HG02623 (cell line): ENCODE results near the gene UBASH3B.
"Not testable (repeated sequence)": the region's sequence is repeated elsewhere in the genome, so short reads cannot be mapped to it uniquely, and the experiment has no call there.

Experiments
- ATAC-seq: cut with Tn5 transposase; IDR thresholded peaks from one replicate; pipeline ENCODE4 v1.9.1; 2021; ENCODE audit warnings: moderate library complexity; ENCODE audit not compliant: unreplicated experiment

Gene UBASH3B

DNA sequence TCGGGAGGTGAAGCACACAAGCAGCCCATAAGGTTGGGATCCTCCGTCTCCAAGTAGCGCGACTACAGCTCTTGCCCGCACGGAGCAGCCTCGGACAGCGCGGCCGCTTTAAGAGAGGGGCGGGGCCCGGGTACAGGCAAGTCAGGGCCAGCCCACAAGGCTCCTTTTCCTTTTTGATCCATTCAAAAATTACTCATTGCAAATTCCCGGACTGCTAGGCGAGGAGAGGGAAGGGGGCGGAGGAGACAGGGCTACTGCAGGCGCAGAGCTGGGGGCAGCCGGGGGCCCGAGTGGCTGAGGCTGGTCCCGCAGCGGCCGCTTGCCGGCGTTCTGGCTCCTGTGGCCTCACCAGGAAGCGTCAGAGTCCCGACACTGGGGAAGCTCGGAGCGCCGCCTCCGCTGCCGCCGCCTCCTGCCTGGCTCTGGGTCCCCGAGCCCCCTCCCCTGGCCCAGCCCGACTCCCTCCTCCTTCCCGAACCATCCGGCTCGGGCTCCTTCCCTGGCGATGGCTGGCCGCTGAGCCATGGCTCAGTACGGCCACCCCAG, at the start of gene UBASH3B:
TSS of gene UBASH3B (plus strand) at position 196 of the 546 bp plus-strand sequence. CDS start at position 524, 328 bp downstream.
- peak; percentile 75 for ATAC-seq

- not testable (repeated sequence) for ATAC-seq
Observed at GRCh38 chr11:122607162-122607561, 48.4 kb upstream of the UBASH3B start.

- ATAC-seq: no peak
Observed at GRCh38 chr11:122612123-122612824, 43.2 kb upstream of the UBASH3B start.

GRCh38 chr11:122616718-122617117, 38.8 kb upstream of the UBASH3B start:
- ATAC-seq: no peak

GRCh38 chr11:122617297-122617696, 38.2 kb upstream of the UBASH3B start:
- ATAC-seq: no peak

DNA sequence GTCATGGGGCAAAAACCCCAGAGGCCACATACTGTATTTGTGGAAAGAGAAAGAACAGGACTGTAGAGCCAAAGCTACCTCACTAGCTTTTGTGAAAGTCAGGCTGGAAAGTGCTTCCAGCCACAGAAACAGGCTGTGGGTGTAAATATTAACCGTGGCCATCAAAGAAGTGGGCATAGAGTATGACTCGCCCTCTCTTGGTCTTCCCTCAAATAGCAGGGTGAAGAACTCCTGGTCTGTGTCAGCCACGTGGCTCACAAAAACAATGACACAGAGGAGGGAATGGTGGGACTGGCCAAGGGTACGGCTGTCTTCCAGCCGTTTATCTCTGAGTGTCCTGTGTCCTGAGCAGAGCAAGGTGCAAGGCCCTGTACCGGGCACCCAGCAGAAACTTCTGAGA, 37.6 kb upstream of the UBASH3B start:
- ATAC-seq: no peak

DNA sequence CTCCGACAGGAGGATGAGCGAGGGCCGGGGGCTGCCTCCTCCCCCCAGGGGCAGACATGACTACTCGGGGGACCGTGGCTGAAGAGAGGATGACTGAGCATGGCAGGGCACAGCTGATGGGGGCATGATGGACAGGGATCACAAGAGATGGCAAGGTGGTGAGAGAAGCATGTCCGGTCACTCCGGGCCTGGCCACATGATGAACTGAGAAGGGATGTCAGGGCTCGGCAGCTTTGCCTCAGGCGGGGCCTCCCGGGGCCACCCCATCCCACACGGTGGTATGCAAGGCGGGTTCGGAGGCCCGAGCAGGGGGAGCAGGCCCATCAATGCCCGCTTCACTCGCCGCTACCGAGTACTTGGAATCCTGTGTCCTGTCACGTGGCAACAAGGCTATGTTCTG, 36.6 kb upstream of the UBASH3B start:
- ATAC-seq: no peak

DNA sequence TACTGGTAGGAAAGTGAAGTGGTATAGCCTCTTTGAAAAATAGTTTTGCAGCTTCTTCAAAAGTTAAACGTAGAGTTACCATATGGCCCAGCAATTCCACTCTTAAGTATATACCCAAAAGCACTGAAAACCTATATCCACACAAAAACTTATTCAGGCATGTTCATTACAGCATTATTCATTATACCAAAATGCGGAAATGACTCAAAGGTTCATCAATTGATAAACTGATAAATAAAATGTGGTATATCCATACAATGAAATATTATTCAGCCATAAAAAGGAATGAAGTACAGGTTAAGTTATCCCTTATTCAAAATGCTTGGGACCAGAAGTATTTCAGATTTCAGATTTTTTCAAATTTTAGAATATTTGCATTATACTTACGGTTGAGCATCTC, 35.8 kb upstream of the UBASH3B start:
- ATAC-seq: no peak

- ATAC-seq: not testable (repeated sequence)
Observed at GRCh38 chr11:122625501-122625900, 30.0 kb upstream of the UBASH3B start.

- no peak for ATAC-seq
Observed at GRCh38 chr11:122625976-122626665, 29.4 kb upstream of the UBASH3B start.

DNA sequence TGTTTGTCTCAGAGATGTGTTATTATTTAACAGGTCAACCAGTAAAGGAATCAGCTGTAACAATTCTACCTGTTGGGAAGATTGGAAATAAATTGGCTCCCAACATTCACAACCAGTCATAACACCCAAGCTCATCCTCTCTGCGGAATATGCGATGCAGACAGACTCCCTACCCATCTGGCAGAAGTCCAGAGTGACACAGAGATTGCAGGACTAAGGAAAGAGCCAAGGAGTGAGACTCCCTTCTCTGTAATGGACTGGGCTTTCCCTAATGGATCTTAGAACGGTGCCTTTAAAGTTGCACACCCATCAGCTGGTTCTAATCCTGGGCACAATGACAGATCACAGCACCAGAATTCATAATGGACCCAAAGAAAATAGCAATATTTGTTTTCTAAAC, 27.8 kb upstream of the UBASH3B start:
- ATAC-seq: no peak

- ATAC-seq: no peak
Observed at GRCh38 chr11:122628810-122629555, 26.5 kb upstream of the UBASH3B start.

DNA sequence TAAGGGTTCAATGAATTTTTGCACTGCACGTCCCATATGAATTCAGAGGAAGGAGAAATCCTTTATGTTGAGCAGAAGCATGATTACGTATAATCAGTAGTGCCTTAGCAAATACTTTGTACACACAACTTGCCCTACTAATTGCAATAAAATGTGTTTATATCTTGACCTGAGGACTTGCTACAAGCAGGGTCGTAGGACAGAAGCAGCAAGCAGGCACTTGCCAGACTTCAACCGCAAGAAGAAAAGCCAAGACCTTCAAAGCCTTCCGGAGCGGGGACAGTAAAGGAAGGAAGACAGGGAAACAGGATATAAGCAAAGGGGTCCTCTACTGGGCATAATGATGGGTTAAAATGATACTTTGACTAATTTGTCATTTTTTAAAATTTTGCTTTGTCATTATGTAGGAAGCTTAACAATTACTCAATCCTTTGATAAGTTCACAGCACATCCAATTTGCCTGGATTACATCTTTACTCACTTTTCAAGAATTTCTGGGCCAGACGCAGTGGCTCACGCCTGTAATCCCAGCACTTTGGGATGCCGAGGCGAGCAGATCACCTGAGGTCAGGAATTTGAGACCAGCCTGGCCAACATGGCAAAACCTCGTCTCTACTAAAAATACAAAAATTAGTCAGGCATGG, 23.2 kb upstream of the UBASH3B start:
- no peak for ATAC-seq

GRCh38 chr11:122633219-122633829, 22.2 kb upstream of the UBASH3B start:
- ATAC-seq: no peak

DNA sequence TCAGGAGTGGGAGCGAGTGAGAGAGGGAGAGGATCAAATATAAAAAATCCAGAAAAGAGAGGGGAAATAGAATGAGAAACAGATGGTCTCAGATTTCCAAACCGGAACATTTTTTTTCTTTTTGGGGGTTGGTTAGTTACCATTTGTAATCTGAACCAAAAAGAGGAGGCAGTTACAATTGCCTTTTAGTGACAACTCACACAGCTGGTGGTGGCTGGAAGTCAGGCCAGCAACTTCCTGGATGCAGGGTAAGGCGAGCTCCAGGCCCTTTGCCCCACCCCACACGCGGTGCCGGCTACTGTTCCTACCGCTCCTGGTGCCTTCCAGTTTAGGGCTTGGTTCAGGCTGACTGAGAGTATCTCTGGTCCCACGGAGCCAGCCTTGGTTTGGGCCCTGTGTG, 21.0 kb upstream of the UBASH3B start:
- no peak for ATAC-seq

- ATAC-seq: no peak
Observed at GRCh38 chr11:122637541-122637940, 18.0 kb upstream of the UBASH3B start.

DNA sequence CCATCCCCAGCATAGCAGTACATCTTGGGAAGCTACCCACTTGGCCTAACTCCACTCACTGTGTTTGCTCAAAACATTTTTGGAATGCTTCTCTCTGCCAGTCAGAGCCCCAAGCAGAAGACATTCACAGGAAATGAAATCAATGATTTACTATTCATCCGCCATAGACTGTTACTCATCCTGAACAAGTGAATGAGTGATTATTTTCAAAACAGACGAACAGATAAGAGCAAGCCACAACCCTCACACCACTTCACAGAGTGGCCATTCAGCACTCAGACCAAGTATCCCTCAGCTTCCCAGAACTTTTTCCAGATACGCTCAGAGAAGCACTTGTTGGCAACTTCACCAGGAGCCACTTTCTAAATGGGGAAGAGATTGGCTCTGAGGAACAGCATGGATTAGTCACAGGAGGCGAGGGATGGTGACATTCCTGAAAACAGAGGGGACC, 13.0 kb upstream of the UBASH3B start:
- no peak for ATAC-seq

DNA sequence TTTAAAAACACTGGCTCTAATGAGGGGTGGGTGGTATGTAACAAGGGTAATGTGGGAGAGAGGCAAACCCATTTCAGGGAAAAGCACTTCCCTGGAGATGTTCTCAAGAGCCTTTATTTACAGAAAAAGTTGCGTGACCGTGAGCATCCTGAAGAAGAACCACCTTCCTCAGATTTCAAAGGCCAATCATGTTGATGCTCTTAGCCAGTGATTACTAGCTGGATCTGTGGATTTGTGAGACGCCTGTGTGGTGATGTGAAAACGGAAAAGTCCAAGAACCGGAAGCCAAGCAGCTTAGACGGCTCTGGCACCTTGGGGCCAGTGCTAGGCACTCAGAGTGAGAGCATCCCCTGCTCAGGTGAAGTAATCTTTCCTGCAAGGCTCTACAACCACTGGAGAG, 12.6 kb upstream of the UBASH3B start:
- no peak for ATAC-seq

DNA sequence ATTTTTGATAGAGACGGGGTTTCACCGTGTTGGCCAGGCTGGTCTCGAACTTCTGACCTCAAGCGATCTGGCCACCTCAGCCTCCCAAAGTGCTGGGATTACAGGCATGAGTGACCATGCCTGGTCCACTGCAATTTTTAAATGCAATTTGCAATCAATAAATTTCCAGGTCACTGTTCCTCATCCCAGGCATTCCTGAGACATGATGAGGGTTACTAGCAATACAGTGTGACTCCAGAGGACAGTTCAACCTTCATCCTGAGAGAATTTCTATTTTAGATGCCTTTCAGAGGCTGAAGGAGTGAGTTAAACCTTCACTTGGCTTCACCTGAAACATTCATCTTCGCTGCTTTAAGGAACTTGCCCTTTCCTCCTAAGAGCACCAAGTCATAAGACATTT, 9.7 kb upstream of the UBASH3B start:
- no peak for ATAC-seq

DNA sequence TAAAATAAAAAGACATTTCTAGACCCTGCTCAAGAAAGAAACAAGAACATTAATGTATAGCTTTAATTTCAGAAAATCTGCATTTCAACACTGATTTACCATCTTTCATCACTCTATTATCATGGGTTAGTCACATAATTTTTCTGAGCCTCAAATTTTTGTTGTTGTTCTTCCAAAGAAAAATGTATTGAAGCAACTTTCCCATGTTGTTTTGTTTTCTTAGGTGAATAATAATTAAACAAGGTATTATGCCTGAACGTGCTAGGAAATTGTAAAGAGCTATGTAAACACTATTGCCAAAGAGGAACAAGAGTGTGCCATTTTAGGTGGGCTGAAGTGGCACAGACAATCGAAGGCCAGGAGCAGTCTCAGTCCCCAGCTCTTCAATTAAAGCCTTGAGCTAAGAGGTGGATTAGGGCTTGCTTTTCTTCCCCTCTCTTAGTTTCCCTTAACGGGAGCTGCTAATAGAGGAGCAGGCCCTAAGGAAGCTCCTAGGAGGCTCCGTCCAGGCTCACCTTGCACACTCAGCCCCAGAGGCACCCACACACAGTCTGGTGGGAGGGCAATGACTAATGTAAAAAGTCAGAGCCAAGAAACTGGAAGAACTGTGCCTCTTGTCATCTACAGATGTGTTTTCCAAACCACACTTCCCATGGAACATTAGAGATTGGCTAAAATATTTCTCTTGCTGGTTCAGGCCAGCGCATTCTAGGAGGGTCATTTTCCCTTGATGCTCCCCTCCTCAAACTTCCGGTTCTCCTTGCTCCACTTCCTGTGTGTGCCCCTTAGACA, 8.8 kb upstream of the UBASH3B start:
- ATAC-seq: no peak
